ENCODE results near the gene GREB1.

DNA sequence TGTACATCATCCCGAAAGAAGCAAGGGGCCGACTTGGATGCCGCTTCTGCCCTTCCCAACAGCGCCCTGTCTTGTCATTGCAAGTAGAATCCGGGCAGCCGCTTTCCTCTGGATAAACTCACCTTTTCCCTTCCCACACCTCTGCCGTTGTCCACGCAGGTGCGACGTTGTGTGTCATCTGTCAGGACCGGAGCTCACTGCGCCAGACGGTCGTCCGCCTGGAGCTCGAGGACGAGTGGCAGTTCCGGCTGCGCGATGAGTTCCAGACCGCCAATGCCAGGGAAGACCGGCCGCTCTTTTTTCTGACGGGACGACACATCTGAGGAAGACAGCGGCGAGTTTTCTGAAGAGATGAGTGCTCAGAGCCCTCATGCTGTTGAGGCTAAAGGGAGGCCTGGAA is 106.3 kb downstream of the GREB1 start:
- TF ChIP-seq BHLHE40 (IDR thresholded peaks at IDR 0.05; ENCODE audit: low read depth, low read length) (no peak), CTCF (conservative IDR thresholded peaks at IDR 0.05; ENCODE audit: low read depth, low read length) (no peak), MAFK (IDR thresholded peaks at IDR 0.05; ENCODE audit: low read depth, low read length) (no peak), POLR2A (IDR thresholded peaks at IDR 0.05; ENCODE audit: low read depth, low read length) (no peak), MXI1 (IDR thresholded peaks at IDR 0.05; ENCODE audit: borderline replicate concordance, low read depth, low read length) (no peak), RAD21 (IDR thresholded peaks at IDR 0.05; ENCODE audit: low read length) (no peak), ELK1 (IDR thresholded peaks at IDR 0.05; ENCODE audit: borderline replicate concordance, low read depth, low read length) (no peak), SMC3 (IDR thresholded peaks at IDR 0.05; ENCODE audit: low read depth, low read length) (no peak), FOS (IDR thresholded peaks at IDR 0.05; ENCODE audit: low read depth, low read length) (no peak), MAZ (IDR thresholded peaks at IDR 0.05; ENCODE audit: borderline replicate concordance, low read depth, low read length) (no peak), RFX5 (IDR thresholded peaks at IDR 0.05; ENCODE audit: low read depth, low read length) (no peak), CEBPB (IDR thresholded peaks at IDR 0.05; ENCODE audit: low read depth, low read length) (no peak), USF2 (IDR thresholded peaks at IDR 0.05; ENCODE audit: low read depth, low read length) (no peak), NFE2L2 (IDR thresholded peaks at IDR 0.05; ENCODE audit: low read depth, low read length) (no peak)

Measured in IMR-90 (cell line).